DOHH2 (cell line): Measurements from ENCODE around the gene CDK6.

ENCODE experiments used
- EZH2phosphoT487 ChIP-seq: fragments of 200-600 bp; sonication (generic); IDR thresholded peaks from 2 replicates; pipeline ENCODE4 v1.6.1; 2017; ENCODE audit warnings: borderline replicate concordance, mild to moderate bottlenecking, antibody characterized with exemption, low read length, moderate library complexity, mixed read lengths
- TF ChIP-seq, protein P1 (sequence below): fragments of 200-600 bp; sonication (generic); IDR thresholded peaks from one replicate; pipeline ENCODE4 v1.5.1; 2014; ENCODE audit warnings: antibody characterized with exemption, mild to moderate bottlenecking, low read depth, low read length; ENCODE audit not compliant: poor library complexity, severe bottlenecking

DNA sequence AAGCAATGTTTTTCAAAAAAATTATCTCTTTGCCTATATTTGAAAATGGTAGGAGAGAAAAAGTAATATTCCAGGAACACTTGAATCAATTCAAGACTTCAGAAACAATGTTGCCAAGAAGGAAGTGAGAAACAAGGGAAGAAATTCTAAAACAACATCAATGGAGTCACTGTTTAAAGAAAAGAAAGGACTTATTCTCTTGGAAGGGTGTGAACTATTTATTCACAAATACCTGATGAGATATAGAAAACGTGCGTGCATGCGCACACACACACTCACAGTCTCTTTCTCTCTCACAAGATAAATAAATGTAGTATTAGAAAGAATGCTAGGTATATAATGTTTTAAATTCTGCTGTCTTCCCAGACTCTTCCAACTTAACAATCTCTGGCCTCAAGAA, 128.9 kb downstream of the CDK6 start:
- TF ChIP-seq, protein P1, sequence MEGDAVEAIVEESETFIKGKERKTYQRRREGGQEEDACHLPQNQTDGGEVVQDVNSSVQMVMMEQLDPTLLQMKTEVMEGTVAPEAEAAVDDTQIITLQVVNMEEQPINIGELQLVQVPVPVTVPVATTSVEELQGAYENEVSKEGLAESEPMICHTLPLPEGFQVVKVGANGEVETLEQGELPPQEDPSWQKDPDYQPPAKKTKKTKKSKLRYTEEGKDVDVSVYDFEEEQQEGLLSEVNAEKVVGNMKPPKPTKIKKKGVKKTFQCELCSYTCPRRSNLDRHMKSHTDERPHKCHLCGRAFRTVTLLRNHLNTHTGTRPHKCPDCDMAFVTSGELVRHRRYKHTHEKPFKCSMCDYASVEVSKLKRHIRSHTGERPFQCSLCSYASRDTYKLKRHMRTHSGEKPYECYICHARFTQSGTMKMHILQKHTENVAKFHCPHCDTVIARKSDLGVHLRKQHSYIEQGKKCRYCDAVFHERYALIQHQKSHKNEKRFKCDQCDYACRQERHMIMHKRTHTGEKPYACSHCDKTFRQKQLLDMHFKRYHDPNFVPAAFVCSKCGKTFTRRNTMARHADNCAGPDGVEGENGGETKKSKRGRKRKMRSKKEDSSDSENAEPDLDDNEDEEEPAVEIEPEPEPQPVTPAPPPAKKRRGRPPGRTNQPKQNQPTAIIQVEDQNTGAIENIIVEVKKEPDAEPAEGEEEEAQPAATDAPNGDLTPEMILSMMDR = no peak
- no peak for TF ChIP-seq EZH2phosphoT487
